CD4-positive, alpha-beta T cell (primary cell): ENCODE data around the gene EVA1A. TPM values are rescaled to one million over a fixed set of nuclear protein-coding genes. Genes with fewer than 3 reads are reported as not detected.

Experiments used
- ATAC-seq: fragments of 200-7000 bp; cut with Tn5 transposase; one replicate; pipeline ENCODE4 v1.10.0; 2022; ENCODE audit warnings: mild to moderate bottlenecking; ENCODE audit not compliant: poor library complexity
- CTCF ChIA-PET: fragments of 350-600 bp; sonication (Branson Sonifier 250); formaldehyde crosslinking; loops from one replicate; lab custom pipeline; 2021; ENCODE audit warnings: antibody characterized with exemption, inconsistent platforms; lab: Charles Lee
- POLR2A ChIA-PET: fragments of 350-600 bp; sonication (Branson Sonifier 250); formaldehyde crosslinking; loops from one replicate; lab custom pipeline; 2021; ENCODE audit warnings: antibody characterized with exemption, inconsistent platforms; lab: Charles Lee
- DNase-seq, 14 experiments: peaks; one replicate each; pipeline ENCODE4 v3.0.0-alpha.2; 2013 to 2020; ENCODE audit warnings: mixed read lengths in 2 of 14
- H3K27ac ChIP-seq, 2 donors: one replicate each; pipeline versions ENCODE4 v1.5.1 to v1.7.0; 2013; ENCODE audit warnings: low read length in 2 of 2, low read depth in 1 of 2, mild to moderate bottlenecking in 1 of 2
- H3K27me3 ChIP-seq, 2 experiments: 1 replicate in 1 of 2; 2 replicates in 1 of 2; pipeline versions ENCODE4 v1.6.1 to v1.7.0; 2013; ENCODE audit warnings: low read length in 2 of 2, control low read depth in 1 of 2, mild to moderate bottlenecking in 1 of 2, moderate library complexity in 1 of 2; ENCODE audit not compliant: insufficient read depth in 2 of 2, control insufficient read depth in 1 of 2
- H3K36me3 ChIP-seq: one replicate; pipeline ENCODE4 v1.6.1; 2013; ENCODE audit warnings: low read length, control low read depth; ENCODE audit not compliant: insufficient read depth
- H3K4me1 ChIP-seq: one replicate; pipeline ENCODE4 v1.6.1; 2013; ENCODE audit warnings: low read length, control low read depth; ENCODE audit not compliant: insufficient read depth
- H3K4me3 ChIP-seq: one replicate; pipeline ENCODE4 v1.5.1; 2013; ENCODE audit warnings: mild to moderate bottlenecking, low read length, moderate library complexity
- H3K9me3 ChIP-seq, 2 experiments: 1 replicate in 1 of 2; 2 replicates in 1 of 2; pipeline versions ENCODE4 v1.6.1 to v1.7.0; 2013; ENCODE audit warnings: low read length in 2 of 2, mild to moderate bottlenecking in 2 of 2, control low read depth in 1 of 2, moderate library complexity in 1 of 2; ENCODE audit not compliant: control insufficient read depth in 1 of 2, insufficient read depth in 1 of 2
- H3K27ac Mint-ChIP-seq: one replicate; pipeline ENCODE4 v1.8.0; 2020; ENCODE audit warnings: mixed read lengths
- H3K27me3 Mint-ChIP-seq: one replicate; pipeline ENCODE4 v1.8.0; 2021; ENCODE audit warnings: mixed read lengths
- H3K36me3 Mint-ChIP-seq: one replicate; pipeline ENCODE4 v1.8.0; 2021; ENCODE audit warnings: low read depth, mixed read lengths
- H3K4me1 Mint-ChIP-seq: one replicate; pipeline ENCODE4 v1.8.0; 2021; ENCODE audit warnings: low read depth, mixed read lengths
- H3K4me3 Mint-ChIP-seq: one replicate; pipeline ENCODE4 v1.8.0; 2020; ENCODE audit warnings: mild to moderate bottlenecking, mixed read lengths
- H3K9me3 Mint-ChIP-seq: one replicate; pipeline ENCODE4 v1.8.0; 2020; ENCODE audit warnings: mixed read lengths
- intact Hi-C, 2 experiments: fragments of 100-400 bp; cut with DNase I in 1 of 2; cut with micrococcal nuclease in 1 of 2; formaldehyde crosslinking; loops; one replicate each; pipeline versions ENCODE4 v1.15.1 to v1.9.0; 2023 to 2025; cut with DNase I, micrococcal nuclease
- total RNA-seq, 174 experiments: library from RNA in 2 of 174; stranded (reverse) in 2 of 174; gene quantifications; one replicate each; pipeline ENCODE4 v1.2.3 and lab custom pipeline; 2021 to 2026
- TF ChIP-seq, protein P1 (sequence below): fragments of 200-600 bp; IDR thresholded peaks from one replicate; pipeline ENCODE4 v1.8.0; 2022; ENCODE audit warnings: antibody characterized with exemption, mild to moderate bottlenecking

Gene EVA1A
- total RNA-seq, 2 experiments from 2014 or later = not detected

GRCh38 chr2:75493230-75493629, 67.5 kb downstream of the EVA1A start:
- ChIA-PET CTCF (no interaction called here), POLR2A (no interaction called here)
- TF ChIP-seq, protein P1, sequence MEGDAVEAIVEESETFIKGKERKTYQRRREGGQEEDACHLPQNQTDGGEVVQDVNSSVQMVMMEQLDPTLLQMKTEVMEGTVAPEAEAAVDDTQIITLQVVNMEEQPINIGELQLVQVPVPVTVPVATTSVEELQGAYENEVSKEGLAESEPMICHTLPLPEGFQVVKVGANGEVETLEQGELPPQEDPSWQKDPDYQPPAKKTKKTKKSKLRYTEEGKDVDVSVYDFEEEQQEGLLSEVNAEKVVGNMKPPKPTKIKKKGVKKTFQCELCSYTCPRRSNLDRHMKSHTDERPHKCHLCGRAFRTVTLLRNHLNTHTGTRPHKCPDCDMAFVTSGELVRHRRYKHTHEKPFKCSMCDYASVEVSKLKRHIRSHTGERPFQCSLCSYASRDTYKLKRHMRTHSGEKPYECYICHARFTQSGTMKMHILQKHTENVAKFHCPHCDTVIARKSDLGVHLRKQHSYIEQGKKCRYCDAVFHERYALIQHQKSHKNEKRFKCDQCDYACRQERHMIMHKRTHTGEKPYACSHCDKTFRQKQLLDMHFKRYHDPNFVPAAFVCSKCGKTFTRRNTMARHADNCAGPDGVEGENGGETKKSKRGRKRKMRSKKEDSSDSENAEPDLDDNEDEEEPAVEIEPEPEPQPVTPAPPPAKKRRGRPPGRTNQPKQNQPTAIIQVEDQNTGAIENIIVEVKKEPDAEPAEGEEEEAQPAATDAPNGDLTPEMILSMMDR = no peak
- Mint-ChIP-seq H3K27me3 (peaks cover 14% of the 10 kb centered on the region), H3K27ac (no peak overlapping the region), H3K4me3 (no peak overlapping the region), H3K9me3 (no peaks in the 10 kb centered on the region), H3K36me3 (no peaks in the 10 kb centered on the region), H3K4me1 (no peaks in the 10 kb centered on the region)
- Histone ChIP-seq H3K4me3 (no peak overlapping the region), H3K4me1 (no peaks in the 10 kb centered on the region), H3K36me3 (no peaks in the 10 kb centered on the region), H3K9me3 (peaks cover 0 to 4% of the 10 kb centered on the region in 2 experiments), H3K27me3 (peaks cover 0 to 3% of the 10 kb centered on the region in 2 experiments), H3K27ac (no peak overlapping the region)
- intact Hi-C loops = no loop called here
- DNase-seq = no peak
- ATAC-seq = no peak

- TF ChIP-seq, protein P1 = no peak
- POLR2A ChIA-PET = no interaction called here
- Mint-ChIP-seq H3K4me1 (no peaks in the 10 kb centered on the region), H3K36me3 (no peaks in the 10 kb centered on the region), H3K27ac (no peak overlapping the region), H3K9me3 (no peaks in the 10 kb centered on the region), H3K27me3 (peaks cover 14% of the 10 kb centered on the region), H3K4me3 (no peak overlapping the region)
- no peak for DNase-seq
- CTCF ChIA-PET = no interaction called here
- no peak overlapping the region for H3K4me3 ChIP-seq
- no peaks in the 10 kb centered on the region for H3K4me1 ChIP-seq
- H3K27ac ChIP-seq = no peak overlapping the region
- peaks cover 0 to 3% of the 10 kb centered on the region in 2 experiments for H3K27me3 ChIP-seq
- no peaks in the 10 kb centered on the region for H3K36me3 ChIP-seq
- ATAC-seq = no peak
- intact Hi-C loops = no loop called here
- H3K9me3 ChIP-seq = peaks cover 0 to 4% of the 10 kb centered on the region in 2 experiments
These were observed 69.5 kb downstream of the EVA1A start for GRCh38 chr2:75491129-75491753.

GRCh38 chr2:75489721-75490120, 71.0 kb downstream of the EVA1A start:
- ChIA-PET POLR2A (no interaction called here), CTCF (no interaction called here)
- H3K9me3 ChIP-seq = peaks cover 0 to 4% of the 10 kb centered on the region in 2 experiments
- H3K4me3 Mint-ChIP-seq = no peak overlapping the region
- TF ChIP-seq, protein P1 = no peak
- DNase-seq = no peak
- no peaks in the 10 kb centered on the region for H3K4me1 ChIP-seq
- no peak overlapping the region for H3K4me3 ChIP-seq
- H3K27me3 Mint-ChIP-seq = peaks cover 14% of the 10 kb centered on the region
- no peak overlapping the region for H3K27ac ChIP-seq
- no peaks in the 10 kb centered on the region for H3K36me3 ChIP-seq
- ATAC-seq = no peak
- H3K9me3 Mint-ChIP-seq = no peaks in the 10 kb centered on the region
- no peak overlapping the region for H3K27ac Mint-ChIP-seq
- H3K36me3 Mint-ChIP-seq = no peaks in the 10 kb centered on the region
- intact Hi-C loops = no loop called here
- no peaks in the 10 kb centered on the region for H3K4me1 Mint-ChIP-seq
- peaks cover 0 to 3% of the 10 kb centered on the region in 2 experiments for H3K27me3 ChIP-seq
